GM18526 (cell line): ENCODE data around the gene DNAAF1.
A peak's percentile ranks its signal among the peaks of the same experiment; 100 is the strongest.

Experiments used
- POLR2A ChIP-seq: IDR thresholded peaks from 3 replicates; pipeline ENCODE4 v1.6.1; 2011; ENCODE audit not compliant: insufficient read length; ENCODE audit errors: extremely low read depth

DNAAF1 gene

GRCh38 chr16:84144859-84145639, at the start of gene DNAAF1, which contains the start of gene HSDL1:
DNAAF1 (plus strand) TSS chr16:84145308; CDS start chr16:84145441, 133 bp downstream.
HSDL1 (minus strand) TSS chr16:84145177; CDS start chr16:84131321, 13,856 bp downstream.
- peak; percentile 61 for TF ChIP-seq POLR2A

GRCh38 chr16:84095466-84095865, 49.6 kb upstream of the DNAAF1 start:
- no peak for TF ChIP-seq POLR2A

GRCh38 chr16:84096447-84097005, 48.6 kb upstream of the DNAAF1 start:
- no peak for TF ChIP-seq POLR2A

- TF ChIP-seq POLR2A: no peak
These were observed 46.2 kb upstream of the DNAAF1 start for GRCh38 chr16:84098939-84099338.

- no peak for TF ChIP-seq POLR2A
These were observed 41.4 kb upstream of the DNAAF1 start for GRCh38 chr16:84103678-84104077.

GRCh38 chr16:84104231-84104630, 40.9 kb upstream of the DNAAF1 start:
- TF ChIP-seq POLR2A: no peak

- TF ChIP-seq POLR2A: no peak
These were observed 39.8 kb upstream of the DNAAF1 start for GRCh38 chr16:84105301-84105815.

- TF ChIP-seq POLR2A: no peak
These were observed 39.0 kb upstream of the DNAAF1 start for GRCh38 chr16:84105948-84106740.

- TF ChIP-seq POLR2A: no peak
These were observed 37.2 kb upstream of the DNAAF1 start for GRCh38 chr16:84107921-84108320.

- TF ChIP-seq POLR2A: no peak
These were observed 35.3 kb upstream of the DNAAF1 start for GRCh38 chr16:84109598-84110335.

- TF ChIP-seq POLR2A: no peak
These were observed 34.6 kb upstream of the DNAAF1 start for GRCh38 chr16:84110527-84110926.

GRCh38 chr16:84111525-84111924, 33.6 kb upstream of the DNAAF1 start:
- TF ChIP-seq POLR2A: no peak

- TF ChIP-seq POLR2A: no peak
These were observed 29.0 kb upstream of the DNAAF1 start for GRCh38 chr16:84115919-84116719.
